GM23248 (cell line): ENCODE measurements around the gene AKAP6. TPM values are rescaled to one million over a fixed set of nuclear protein-coding genes. Genes with fewer than 3 reads are reported as not detected.

Experiments
- DNase-seq: peaks from one replicate; pipeline ENCODE4 v3.0.0-alpha.2; 2015
- H2AFZ ChIP-seq: fragments of 200-600 bp; sonication (generic); 2 replicates; pipeline ENCODE4 v1.6.1; 2016; ENCODE audit warnings: antibody characterized with exemption
- H3F3A ChIP-seq: fragments of 200-600 bp; sonication (generic); 2 replicates; pipeline ENCODE4 v1.6.1; 2016; ENCODE audit warnings: mild to moderate bottlenecking, antibody characterized with exemption, mixed run types; ENCODE audit not compliant: insufficient read depth
- H3K27ac ChIP-seq: fragments of 200-600 bp; sonication (generic); 2 replicates; pipeline ENCODE4 v1.5.1; 2016; ENCODE audit warnings: mild to moderate bottlenecking
- H3K27me3 ChIP-seq: fragments of 200-600 bp; sonication (generic); replicated peaks from 2 replicates; pipeline ENCODE4 v1.6.1; 2016; ENCODE audit warnings: mild to moderate bottlenecking; ENCODE audit not compliant: insufficient read depth
- H3K36me3 ChIP-seq: fragments of 200-600 bp; sonication (generic); 2 replicates; pipeline ENCODE4 v1.6.1; 2016; ENCODE audit warnings: low read depth, mild to moderate bottlenecking
- H3K4me1 ChIP-seq: fragments of 200-600 bp; sonication (generic); 2 replicates; pipeline ENCODE4 v1.6.1; 2016; ENCODE audit warnings: mild to moderate bottlenecking; ENCODE audit not compliant: insufficient read depth
- H3K4me2 ChIP-seq: fragments of 200-600 bp; sonication (generic); one replicate; pipeline ENCODE4 v1.6.1; 2016; ENCODE audit warnings: mild to moderate bottlenecking; ENCODE audit not compliant: unreplicated experiment
- H3K4me3 ChIP-seq: fragments of 200-600 bp; sonication (generic); 2 replicates; pipeline ENCODE4 v1.5.1; 2016; ENCODE audit warnings: mild to moderate bottlenecking
- H3K79me2 ChIP-seq: fragments of 200-600 bp; sonication (generic); 2 replicates; pipeline ENCODE4 v1.6.1; 2016; ENCODE audit warnings: mild to moderate bottlenecking; ENCODE audit not compliant: insufficient read depth
- H3K9ac ChIP-seq: fragments of 200-600 bp; sonication (generic); 2 replicates; pipeline ENCODE4 v1.6.1; 2016; ENCODE audit warnings: mild to moderate bottlenecking
- H3K9me2 ChIP-seq: fragments of 200-600 bp; sonication (generic); 2 replicates; pipeline ENCODE4 v1.6.1; 2016; ENCODE audit warnings: mixed run types, mild to moderate bottlenecking, moderate library complexity; ENCODE audit not compliant: insufficient read depth
- H3K9me3 ChIP-seq: fragments of 200-600 bp; sonication (generic); one replicate; pipeline ENCODE4 v1.6.1; 2017; ENCODE audit warnings: low read depth
- H4K20me1 ChIP-seq: fragments of 200-600 bp; sonication (generic); 2 replicates; pipeline ENCODE4 v1.6.0; 2016; ENCODE audit not compliant: insufficient read depth
- EZH2 ChIP-seq: fragments of 200-600 bp; sonication (generic); IDR thresholded peaks from 2 replicates; pipeline ENCODE4 v1.6.1; 2018; ENCODE audit warnings: antibody characterized with exemption, mild to moderate bottlenecking; ENCODE audit not compliant: insufficient read depth, poor library complexity, severe bottlenecking
- EZH2phosphoT487 ChIP-seq: fragments of 200-600 bp; sonication (generic); IDR thresholded peaks from 2 replicates; pipeline ENCODE4 v1.6.1; 2018; ENCODE audit warnings: antibody characterized with exemption, moderate library complexity, mild to moderate bottlenecking, low read depth; ENCODE audit not compliant: insufficient read depth
- WGBS, 2 experiments: methylation state at CpG; one replicate each; pipeline ENCODE4 v1.1.6; 2015 to 2017; ENCODE audit warnings: low lambda C conversion rate in 2 of 2, low coverage in 1 of 2; ENCODE audit errors: missing lambda C conversion rate in 2 of 2; 5-methylcytosine and 5-hydroxymethylcytosine counted together
- in situ Hi-C: fragments of 300-500 bp; cut with MboI; formaldehyde crosslinking; loops from 2 replicates; pipeline ENCODE4 v1.15.0; 2020
- polyA plus RNA-seq: library from polyadenylated mRNA; unstranded; fragments of >200 nt; fragmentation: Nextera tagmentation; extraction: Ambion mirVana; gene quantifications from 2 replicates; pipeline ENCODE4 v1.2.1, GENCODE V29; 2016
- total RNA-seq: library from RNA; depleted of rRNA; stranded (reverse); fragments of >200 nt; shearing (Covaris generic); gene quantifications from 2 replicates; pipeline ENCODE4 v1.2.3, GENCODE V29; 2014

The AKAP6 gene
- total and polyA plus RNA-seq, 2 experiments from 2014 or later: 4.8 to 19.1 TPM

GRCh38 chr14:32608857-32609256 is 279.8 kb downstream of the AKAP6 start:
- in situ Hi-C loops: no loop called here
- H3K27me3 ChIP-seq: no peaks in the 10 kb centered on the region
- no peaks in the 10 kb centered on the region for H3K79me2 ChIP-seq
- H3F3A ChIP-seq: peaks cover 38% of the 10 kb centered on the region
- H3K36me3 ChIP-seq: no peaks in the 10 kb centered on the region
- H3K9me2 ChIP-seq: no peaks in the 10 kb centered on the region
- no peak overlapping the region for H3K9ac ChIP-seq
- DNase-seq: peak; percentile 81
- peaks cover 53% of the 10 kb centered on the region for H3K4me1 ChIP-seq
- no peak for TF ChIP-seq EZH2phosphoT487
- no peak for TF ChIP-seq EZH2
- no peak overlapping the region for H2AFZ ChIP-seq
- no peaks in the 10 kb centered on the region for H3K9me3 ChIP-seq
- H3K27ac ChIP-seq: no peak overlapping the region
- WGBS, 2 experiments: 21 to 25% methylated on average over 1 of the region's 1 CpG
- H3K4me3 ChIP-seq: no peak overlapping the region
- no peak overlapping the region for H3K4me2 ChIP-seq
- H4K20me1 ChIP-seq: no peaks in the 10 kb centered on the region

GRCh38 chr14:32609388-32609787 is 280.3 kb downstream of the AKAP6 start:
- Histone ChIP-seq H3K9me3 (no peaks in the 10 kb centered on the region), H3K79me2 (no peaks in the 10 kb centered on the region), H3K4me1 (peaks cover 53% of the 10 kb centered on the region), H3K4me3 (no peak overlapping the region), H2AFZ (no peak overlapping the region), H3K27ac (no peak overlapping the region), H3K27me3 (no peaks in the 10 kb centered on the region), H3K4me2 (no peak overlapping the region), H3K9me2 (no peaks in the 10 kb centered on the region), H3F3A (peaks cover 38% of the 10 kb centered on the region), H3K36me3 (no peaks in the 10 kb centered on the region), H4K20me1 (no peaks in the 10 kb centered on the region), H3K9ac (no peak overlapping the region)
- TF ChIP-seq EZH2phosphoT487 (no peak), EZH2 (no peak)
- WGBS, 2 experiments: 91 to 96% methylated on average over 3 of the region's 3 CpGs
- no peak for DNase-seq
- in situ Hi-C loops: no loop called here

- WGBS, 2 experiments: 63 to 67% methylated on average over 1 of the region's 1 CpG
- Histone ChIP-seq H3K9me2 (no peaks in the 10 kb centered on the region), H3K4me3 (peak overlapping the region; percentile 11; the same call in 1 of the 2 replicates), H3F3A (peaks cover 38% of the 10 kb centered on the region), H3K9ac (no peak overlapping the region), H2AFZ (no peak overlapping the region), H3K36me3 (no peaks in the 10 kb centered on the region), H3K27ac (peak overlapping the region; percentile 12), H3K27me3 (no peaks in the 10 kb centered on the region), H3K9me3 (no peaks in the 10 kb centered on the region), H3K4me1 (peaks cover 53% of the 10 kb centered on the region), H4K20me1 (no peaks in the 10 kb centered on the region), H3K79me2 (no peaks in the 10 kb centered on the region), H3K4me2 (peak overlapping the region; percentile 73)
- TF ChIP-seq EZH2phosphoT487 (no peak), EZH2 (no peak)
- DNase-seq: peak; percentile 92
- in situ Hi-C loops: no loop called here
Measured at GRCh38 chr14:32611752-32612151, 282.7 kb downstream of the AKAP6 start.

GRCh38 chr14:32618991-32619390 is 289.9 kb downstream of the AKAP6 start:
- 79 to 91% methylated on average over 3 of the region's 3 CpGs for WGBS, 2 experiments
- no peaks in the 10 kb centered on the region for H3K27me3 ChIP-seq

GRCh38 chr14:32620303-32620702 is 291.2 kb downstream of the AKAP6 start:
- no peaks in the 10 kb centered on the region for H3K79me2 ChIP-seq

More at GRCh38 chr14:32618991-32619390, 289.9 kb downstream of the AKAP6 start:
- H3K9me3 ChIP-seq: no peaks in the 10 kb centered on the region
- no peaks in the 10 kb centered on the region for H3K79me2 ChIP-seq
- no peaks in the 10 kb centered on the region for H4K20me1 ChIP-seq
- no peak overlapping the region for H3K4me2 ChIP-seq
- no peaks in the 10 kb centered on the region for H3K9me2 ChIP-seq
- in situ Hi-C loops: no loop called here
- no peak overlapping the region for H3K4me3 ChIP-seq
- H2AFZ ChIP-seq: no peak overlapping the region
- TF ChIP-seq EZH2phosphoT487 (no peak), EZH2 (no peak)
- H3K27ac ChIP-seq: no peak overlapping the region
- H3K9ac ChIP-seq: no peak overlapping the region
- no peaks in the 10 kb centered on the region for H3K36me3 ChIP-seq
- DNase-seq: no peak
- H3F3A ChIP-seq: peaks cover 37% of the 10 kb centered on the region
- peaks cover 35% of the 10 kb centered on the region for H3K4me1 ChIP-seq

More at GRCh38 chr14:32620303-32620702, 291.2 kb downstream of the AKAP6 start:
- Histone ChIP-seq H3K4me2 (peak overlapping the region; percentile 59), H3K27me3 (no peaks in the 10 kb centered on the region), H3F3A (peaks cover 43% of the 10 kb centered on the region), H4K20me1 (no peaks in the 10 kb centered on the region), H2AFZ (no peak overlapping the region), H3K9ac (no peak overlapping the region), H3K4me1 (peaks cover 36% of the 10 kb centered on the region), H3K9me3 (no peaks in the 10 kb centered on the region), H3K27ac (peak overlapping the region; percentile 68), H3K4me3 (peak overlapping the region; percentile 45; the same call in 1 of the 2 replicates), H3K9me2 (no peaks in the 10 kb centered on the region), H3K36me3 (no peaks in the 10 kb centered on the region)
- TF ChIP-seq EZH2 (no peak), EZH2phosphoT487 (no peak)
- in situ Hi-C loops: no loop called here
- WGBS, 2 experiments: 44 to 46% methylated on average over 2 of the region's 2 CpGs
- DNase-seq: peak; percentile 70
